KG1 (cell line): ENCODE measurements around the gene MPZL1.

Experiments used
- DNase-seq: peaks from one replicate; lab custom pipeline; 2025; lab: John Stamatoyannopoulos, UW

The MPZL1 gene

DNA sequence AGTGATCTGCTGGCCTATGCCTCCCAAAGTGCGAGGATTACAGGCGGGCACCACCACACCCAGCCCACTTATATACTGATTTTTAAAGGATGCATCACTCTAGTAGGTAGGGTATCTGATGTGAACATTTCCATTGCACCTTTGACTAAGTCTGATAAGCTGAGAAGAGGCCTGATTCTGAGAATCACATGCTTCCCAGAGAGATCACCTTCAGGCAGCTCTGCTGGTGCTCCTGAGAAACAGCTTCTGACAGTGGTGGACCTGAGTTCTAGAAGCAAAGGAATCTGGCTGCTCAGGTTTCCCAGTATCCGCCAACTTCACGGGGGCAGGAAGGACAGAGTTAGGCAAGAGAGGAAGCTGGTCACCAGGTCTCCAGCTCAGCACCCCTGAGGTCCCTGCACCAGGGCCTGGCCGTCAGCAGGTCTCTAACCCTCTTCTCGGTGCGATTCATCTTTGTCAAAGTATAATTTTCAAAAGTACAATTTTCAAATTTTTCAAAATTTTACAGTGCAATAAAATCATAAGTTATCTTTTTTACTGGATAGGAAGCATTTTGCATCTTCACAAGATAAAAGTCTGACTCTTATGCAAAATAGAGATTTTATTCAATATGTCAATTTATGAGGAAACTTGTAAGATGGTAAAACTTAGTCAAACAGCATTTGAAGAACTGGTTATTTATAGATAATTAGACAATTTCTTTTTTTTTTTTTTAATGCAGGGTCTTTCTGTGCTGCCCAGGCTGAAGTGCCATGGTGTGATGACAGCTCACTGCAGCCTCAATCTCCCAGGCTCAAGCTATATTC, 25.8 kb upstream of the MPZL1 start:
- DNase-seq: no peak

GRCh38 chr1:167697667-167698141, 24.1 kb upstream of the MPZL1 start:
- DNase-seq: no peak

DNA sequence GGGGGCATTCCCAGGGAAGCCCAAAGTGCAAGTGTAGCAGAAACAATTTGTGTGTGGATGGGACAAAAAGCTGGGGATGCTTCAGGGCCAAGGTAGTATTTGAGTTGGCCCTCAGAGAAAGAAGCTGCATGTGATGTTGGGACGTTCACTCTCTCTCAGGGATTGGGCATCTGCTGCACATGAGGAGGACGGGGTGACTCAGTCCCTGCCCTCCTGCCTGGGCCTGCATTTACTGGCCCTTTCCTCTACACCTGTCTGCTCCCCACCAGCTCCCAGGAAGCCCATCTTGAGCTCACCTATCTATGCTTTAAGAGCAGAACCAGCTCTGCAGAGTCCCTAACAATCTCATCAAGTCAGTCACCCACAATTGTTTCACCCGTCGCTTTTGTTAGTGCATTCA, 23.5 kb upstream of the MPZL1 start:
- DNase-seq: no peak

- no peak for DNase-seq
These were observed 20.3 kb upstream of the MPZL1 start for GRCh38 chr1:167701510-167701909.

DNA sequence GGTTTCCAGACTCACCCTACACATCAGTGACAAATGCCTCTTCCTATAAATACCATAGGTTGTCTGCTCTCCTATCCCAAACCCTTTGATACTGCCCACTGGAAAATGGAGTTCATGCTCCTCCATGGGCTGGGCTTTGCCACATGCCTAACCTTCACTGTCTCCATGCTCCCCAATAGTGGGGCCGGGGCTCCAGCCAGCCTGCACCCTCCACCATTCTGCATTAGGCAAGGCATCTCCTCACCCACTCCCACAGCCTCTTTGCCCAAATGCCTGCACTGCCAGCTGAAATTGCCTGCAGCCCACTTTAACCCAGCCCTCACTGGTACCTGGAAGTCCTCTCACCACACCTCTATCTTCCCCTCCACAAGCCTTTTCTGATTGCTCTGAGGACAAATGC, 18.2 kb upstream of the MPZL1 start:
- no peak for DNase-seq

- DNase-seq: no peak
These were observed 17.1 kb upstream of the MPZL1 start for GRCh38 chr1:167704715-167705114.

GRCh38 chr1:167705250-167705649, 16.5 kb upstream of the MPZL1 start:
- no peak for DNase-seq

GRCh38 chr1:167706363-167706762, 15.4 kb upstream of the MPZL1 start:
- DNase-seq: no peak

- DNase-seq: no peak
These were observed 14.6 kb upstream of the MPZL1 start for GRCh38 chr1:167706931-167707877.

DNA sequence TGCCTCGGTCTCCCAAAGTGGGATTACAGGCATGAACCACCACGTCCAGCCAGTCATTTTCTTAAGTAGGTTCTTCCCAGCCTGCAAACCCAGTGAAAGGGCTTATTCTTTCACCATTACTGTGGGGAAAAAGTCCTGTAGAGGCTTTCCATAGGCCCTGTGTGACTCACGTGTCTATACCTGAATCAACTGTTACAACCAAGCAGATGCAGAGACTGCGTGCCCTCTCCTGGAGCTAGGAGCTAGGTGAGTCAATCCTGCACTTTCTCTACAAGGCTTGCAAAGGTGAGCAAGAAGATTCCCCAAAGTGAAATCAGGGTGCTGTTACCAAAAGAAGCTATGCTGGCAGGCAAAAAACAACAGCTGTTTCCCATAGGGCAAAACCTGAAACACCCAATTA, 13.8 kb upstream of the MPZL1 start:
- DNase-seq: no peak

GRCh38 chr1:167708940-167709389, 12.8 kb upstream of the MPZL1 start:
- DNase-seq: no peak

- no peak for DNase-seq
These were observed 10.9 kb upstream of the MPZL1 start for GRCh38 chr1:167710836-167711235.

DNA sequence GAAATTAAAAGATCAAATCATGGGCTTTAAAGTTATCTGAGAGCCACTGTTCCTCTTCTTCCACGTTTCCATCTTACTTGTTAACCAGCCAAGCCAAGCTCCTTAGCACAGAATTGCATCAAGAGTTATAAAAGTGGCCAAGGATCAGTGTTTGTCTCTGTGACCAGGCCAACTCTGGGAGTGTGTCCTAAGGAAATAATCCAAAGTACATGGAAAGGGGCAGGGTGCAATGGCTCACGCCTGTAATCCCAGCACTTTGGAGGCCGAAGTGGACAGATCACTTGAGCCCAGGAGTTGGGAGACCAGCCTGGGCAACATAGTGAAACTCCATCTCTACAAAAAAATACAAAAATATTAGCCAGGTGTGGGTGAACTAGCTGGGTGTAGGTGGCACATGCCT, 10.0 kb upstream of the MPZL1 start:
- DNase-seq: no peak

DNA sequence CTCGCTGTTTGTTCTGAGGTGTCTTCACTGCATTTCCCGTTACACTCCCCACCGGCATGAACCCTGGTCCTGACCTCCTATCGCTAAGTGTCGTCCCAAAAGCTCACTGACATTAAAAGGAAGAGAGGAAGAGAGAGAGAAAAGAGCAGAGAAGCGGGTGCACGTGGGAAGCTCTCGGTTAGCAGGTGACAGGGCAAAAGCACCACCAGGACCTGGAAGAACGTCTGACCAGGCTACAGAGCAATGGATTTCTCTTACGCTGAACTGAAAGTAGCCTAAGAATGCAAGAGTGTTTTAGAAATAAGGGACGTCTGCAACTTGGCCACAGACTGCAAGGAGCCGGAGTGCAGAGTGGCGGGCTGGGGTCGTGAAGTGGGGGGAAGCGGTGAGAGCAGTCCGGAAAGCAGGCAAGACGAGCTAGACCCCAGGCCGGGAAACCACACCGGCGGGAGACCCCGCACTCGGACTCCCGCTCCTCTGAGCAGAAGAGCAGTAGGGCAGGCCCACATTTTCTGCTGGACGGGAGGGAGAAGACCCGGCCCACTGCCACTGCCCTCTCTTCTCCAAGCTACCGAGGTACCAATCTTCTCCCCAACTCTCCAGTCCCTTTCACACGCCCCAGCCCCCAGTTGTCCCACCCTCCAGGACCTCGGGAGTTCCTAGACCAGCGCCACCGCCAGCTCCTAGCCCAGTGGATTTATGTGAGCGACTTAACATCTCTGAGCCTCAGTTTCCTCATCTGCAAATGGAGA, 8.3 kb upstream of the MPZL1 start:
- DNase-seq: no peak

DNA sequence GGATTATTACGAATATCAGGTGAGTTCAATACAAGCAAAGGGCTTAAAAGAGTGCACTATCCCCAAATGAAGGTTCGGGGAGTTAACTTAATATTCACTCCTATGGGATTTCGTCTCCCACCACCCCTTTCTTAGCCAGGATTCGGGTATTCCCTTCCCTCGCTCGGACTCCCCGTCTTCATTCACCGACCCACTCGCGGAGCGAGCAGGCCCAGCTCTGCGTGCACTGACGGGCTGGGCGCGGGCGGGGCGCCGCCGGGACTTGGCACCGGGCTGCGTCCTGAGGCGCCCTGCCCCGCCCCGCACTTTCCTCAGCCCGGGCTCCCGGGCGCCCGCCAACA, 7.7 kb upstream of the MPZL1 start:
- no peak for DNase-seq

- peak; percentile 70 for DNase-seq
These were observed 7.2 kb upstream of the MPZL1 start for GRCh38 chr1:167714439-167715156.

- DNase-seq: peak; percentile 84
These were observed 6.4 kb upstream of the MPZL1 start for GRCh38 chr1:167715157-167715999.

DNA sequence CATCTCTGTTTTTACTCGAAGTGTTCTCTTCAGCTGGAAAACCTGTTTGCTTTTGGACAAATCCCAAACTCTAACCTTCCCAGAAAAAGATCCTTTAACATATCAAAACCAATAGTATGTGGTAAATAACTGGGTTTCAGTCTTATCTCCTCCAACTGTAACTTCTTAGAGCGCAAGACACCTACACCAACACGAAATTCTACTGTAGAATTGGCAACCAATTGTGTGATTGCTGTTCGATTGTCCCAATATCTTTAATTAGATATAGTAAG, 5.8 kb upstream of the MPZL1 start:
- DNase-seq: no peak

- no peak for DNase-seq
These were observed 4.4 kb upstream of the MPZL1 start for GRCh38 chr1:167717351-167717750.

DNA sequence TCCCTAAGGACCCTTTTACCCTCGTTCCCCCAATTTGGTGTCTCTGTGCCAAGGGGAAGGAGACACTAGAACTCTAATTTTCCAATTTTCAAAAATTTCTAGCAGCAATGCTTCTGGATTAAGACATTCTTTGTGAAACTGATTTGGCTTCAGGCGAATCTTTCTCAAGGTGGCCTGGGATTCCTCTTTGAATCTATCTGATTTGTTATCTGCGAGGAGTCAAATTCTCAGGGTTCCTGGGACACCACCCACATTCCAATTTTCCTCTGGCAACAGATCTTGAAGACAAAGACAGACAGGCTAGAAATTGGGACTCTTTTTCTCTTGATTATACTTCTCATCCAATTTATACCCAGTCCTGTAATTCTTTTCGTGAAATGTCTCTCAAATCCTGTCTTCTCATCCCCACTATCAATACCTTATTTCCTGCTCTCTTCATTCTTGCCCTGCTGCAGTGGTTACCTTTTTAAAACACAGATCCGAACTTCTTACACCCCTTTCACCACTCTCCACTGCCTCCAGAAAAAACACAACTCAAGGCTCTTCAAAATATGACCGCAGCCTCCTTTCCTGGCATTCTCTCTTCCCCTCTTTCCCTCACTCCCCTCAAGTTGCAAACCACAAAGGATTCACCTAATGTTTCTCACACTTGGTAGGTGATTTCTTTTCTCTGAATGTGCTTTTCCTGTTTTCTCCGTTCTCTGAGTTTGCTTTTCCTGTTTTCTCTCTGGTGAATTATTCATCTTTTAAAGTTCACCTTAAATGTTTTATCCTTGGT, 2.7 kb upstream of the MPZL1 start:
- DNase-seq: no peak
